Kidney epithelial cell (primary cell): ENCODE measurements around the gene STK40. TPM values are rescaled to one million over a fixed set of nuclear protein-coding genes. Genes with fewer than 3 reads are reported as not detected.
A peak's percentile ranks its signal among the peaks of the same experiment; 100 is the strongest.

Source experiments
- DNase-seq: peaks from one replicate; pipeline ENCODE4 v3.0.0-alpha.2; 2010; ENCODE audit warnings: low read depth
- H3K27me3 ChIP-seq: 2 replicates; pipeline ENCODE4 v1.6.0; 2011; ENCODE audit warnings: low read length; ENCODE audit not compliant: control insufficient read depth, insufficient read depth
- H3K36me3 ChIP-seq: 2 replicates; pipeline ENCODE4 v1.5.1; 2011; ENCODE audit warnings: low read length; ENCODE audit not compliant: control insufficient read depth, insufficient read depth
- H3K4me3 ChIP-seq: 2 replicates; pipeline ENCODE4 v1.5.1; 2011; ENCODE audit warnings: low read depth, mild to moderate bottlenecking, control low read depth, low read length
- CTCF ChIP-seq: IDR thresholded peaks from 2 replicates; pipeline ENCODE4 v1.5.1; 2011; ENCODE audit warnings: mild to moderate bottlenecking, moderate library complexity, low read length, control low read depth, inconsistent platforms; ENCODE audit not compliant: insufficient read depth, poor library complexity, severe bottlenecking
- total RNA-seq: library from RNA; depleted of rRNA; stranded (reverse); fragments of >200 nt; gene quantifications from 2 replicates; pipeline ENCODE4 v1.2.3, GENCODE V29; 2015

The STK40 gene
- total RNA-seq, 1 donor from 2014 or later, result 35.6 TPM

DNA sequence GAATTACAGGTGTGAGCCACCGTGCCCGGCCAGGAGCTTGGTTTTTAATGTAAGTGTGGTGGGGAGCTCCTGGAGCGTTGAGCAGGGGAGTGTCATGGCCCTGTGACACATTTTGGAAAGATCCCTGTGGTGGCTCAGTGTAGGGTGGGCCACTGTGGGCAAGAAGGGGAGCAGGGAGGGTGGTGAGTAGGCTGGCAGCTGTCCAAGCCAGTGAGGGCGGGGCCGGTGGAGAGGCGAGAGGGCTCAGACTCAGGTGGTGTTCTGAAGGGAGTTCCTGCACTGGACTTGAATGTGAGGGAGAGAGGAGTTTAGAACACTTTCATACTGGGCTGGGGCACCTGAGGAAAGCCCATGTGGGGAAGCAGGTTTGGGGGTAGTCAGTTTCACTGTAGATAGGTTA, 59.2 kb downstream of the STK40 start:
- no peak for TF ChIP-seq CTCF

GRCh38 chr1:36324353-36324703, 61.4 kb downstream of the STK40 start:
- no peaks in the 10 kb centered on the region for H3K27me3 ChIP-seq
- H3K4me3 ChIP-seq, result no peak overlapping the region
- no peaks in the 10 kb centered on the region for H3K36me3 ChIP-seq
- no peak for TF ChIP-seq CTCF
- DNase-seq, result no peak

More for the DNA sequence above, 59.2 kb downstream of the STK40 start:
- H3K4me3 ChIP-seq, result no peak overlapping the region
- H3K36me3 ChIP-seq, result no peaks in the 10 kb centered on the region
- DNase-seq, result no peak
- no peaks in the 10 kb centered on the region for H3K27me3 ChIP-seq

- no peak for TF ChIP-seq CTCF
- H3K36me3 ChIP-seq, result no peaks in the 10 kb centered on the region
- H3K4me3 ChIP-seq, result peak within 1 kb of the TSS; percentile 72
- DNase-seq, result no peak
- H3K27me3 ChIP-seq, result no peaks in the 10 kb centered on the region
These were observed 61.9 kb downstream of the STK40 start, which contains the start of gene EVA1B for GRCh38 chr1:36323636-36324352. EVA1B (minus strand) TSS chr1:36323645; CDS start chr1:36323037, 608 bp downstream.

- H3K4me3 ChIP-seq, result peak overlapping the region; percentile 72
- no peaks in the 10 kb centered on the region for H3K36me3 ChIP-seq
- no peak for DNase-seq
- H3K27me3 ChIP-seq, result no peaks in the 10 kb centered on the region
- TF ChIP-seq CTCF, result no peak
These were observed 62.7 kb downstream of the STK40 start for GRCh38 chr1:36322786-36323635.

GRCh38 chr1:36322041-36322785, 63.5 kb downstream of the STK40 start:
- Histone ChIP-seq H3K36me3 (no peaks in the 10 kb centered on the region), H3K27me3 (no peaks in the 10 kb centered on the region), H3K4me3 (peak overlapping the region; percentile 72)
- no peak for DNase-seq
- TF ChIP-seq CTCF, result no peak
